Glutamatergic neuron (in vitro differentiated cells): Measurements from ENCODE around the gene ANKRD6. TPM values are rescaled to one million over a fixed set of nuclear protein-coding genes. Genes with fewer than 3 reads are reported as not detected.

Experiments
- DNase-seq: peaks from one replicate; pipeline ENCODE4 v3.0.0; 2022
- H3K27ac Mint-ChIP-seq: one replicate; pipeline ENCODE4 v1.8.0; 2020; ENCODE audit warnings: mild to moderate bottlenecking, mixed read lengths, inconsistent platforms; ENCODE audit not compliant: unreplicated experiment
- H3K27me3 Mint-ChIP-seq: one replicate; pipeline ENCODE4 v1.8.0; 2020; ENCODE audit warnings: mild to moderate bottlenecking, moderate library complexity, mixed read lengths, inconsistent platforms; ENCODE audit not compliant: unreplicated experiment
- H3K36me3 Mint-ChIP-seq: one replicate; pipeline ENCODE4 v1.8.0; 2020; ENCODE audit warnings: mild to moderate bottlenecking, mixed read lengths, inconsistent platforms; ENCODE audit not compliant: unreplicated experiment
- H3K4me1 Mint-ChIP-seq: one replicate; pipeline ENCODE4 v1.8.0; 2020; ENCODE audit warnings: mild to moderate bottlenecking, low read depth, mixed read lengths, inconsistent platforms; ENCODE audit not compliant: unreplicated experiment
- H3K4me3 Mint-ChIP-seq: one replicate; pipeline ENCODE4 v1.8.0; 2020; ENCODE audit warnings: mild to moderate bottlenecking, mixed read lengths, inconsistent platforms; ENCODE audit not compliant: unreplicated experiment
- H3K9me3 Mint-ChIP-seq: one replicate; pipeline ENCODE4 v1.8.0; 2020; ENCODE audit warnings: mild to moderate bottlenecking, moderate library complexity, mixed read lengths, inconsistent platforms; ENCODE audit not compliant: unreplicated experiment
- total RNA-seq: library from RNA; stranded (reverse); fragmentation: NEBNext Ultra II Directional; extraction: Animal tissue kit (Norgen Biotek cat#: 25700); gene quantifications from one replicate; pipeline ENCODE4 v1.2.1, GENCODE V29; 2021; ENCODE audit not compliant: unreplicated experiment
- TF ChIP-seq, protein P1 (sequence below): fragments of 200-600 bp; sonication (generic); IDR thresholded peaks from one replicate; pipeline ENCODE4 v1.5.0; 2021; ENCODE audit not compliant: partially characterized antibody, unreplicated experiment

ANKRD6 gene
- total RNA-seq, 1 donor from 2014 or later: 31.9 TPM

GRCh38 chr6:89398762-89399525 is 34.0 kb upstream of the ANKRD6 start:
- TF ChIP-seq, protein P1, sequence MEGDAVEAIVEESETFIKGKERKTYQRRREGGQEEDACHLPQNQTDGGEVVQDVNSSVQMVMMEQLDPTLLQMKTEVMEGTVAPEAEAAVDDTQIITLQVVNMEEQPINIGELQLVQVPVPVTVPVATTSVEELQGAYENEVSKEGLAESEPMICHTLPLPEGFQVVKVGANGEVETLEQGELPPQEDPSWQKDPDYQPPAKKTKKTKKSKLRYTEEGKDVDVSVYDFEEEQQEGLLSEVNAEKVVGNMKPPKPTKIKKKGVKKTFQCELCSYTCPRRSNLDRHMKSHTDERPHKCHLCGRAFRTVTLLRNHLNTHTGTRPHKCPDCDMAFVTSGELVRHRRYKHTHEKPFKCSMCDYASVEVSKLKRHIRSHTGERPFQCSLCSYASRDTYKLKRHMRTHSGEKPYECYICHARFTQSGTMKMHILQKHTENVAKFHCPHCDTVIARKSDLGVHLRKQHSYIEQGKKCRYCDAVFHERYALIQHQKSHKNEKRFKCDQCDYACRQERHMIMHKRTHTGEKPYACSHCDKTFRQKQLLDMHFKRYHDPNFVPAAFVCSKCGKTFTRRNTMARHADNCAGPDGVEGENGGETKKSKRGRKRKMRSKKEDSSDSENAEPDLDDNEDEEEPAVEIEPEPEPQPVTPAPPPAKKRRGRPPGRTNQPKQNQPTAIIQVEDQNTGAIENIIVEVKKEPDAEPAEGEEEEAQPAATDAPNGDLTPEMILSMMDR: no peak
- Mint-ChIP-seq H3K9me3 (peaks cover 3% of the 10 kb centered on the region), H3K4me1 (no peaks in the 10 kb centered on the region), H3K36me3 (no peaks in the 10 kb centered on the region), H3K27ac (no peak overlapping the region), H3K27me3 (no peaks in the 10 kb centered on the region), H3K4me3 (no peak overlapping the region)
- DNase-seq: no peak

DNA sequence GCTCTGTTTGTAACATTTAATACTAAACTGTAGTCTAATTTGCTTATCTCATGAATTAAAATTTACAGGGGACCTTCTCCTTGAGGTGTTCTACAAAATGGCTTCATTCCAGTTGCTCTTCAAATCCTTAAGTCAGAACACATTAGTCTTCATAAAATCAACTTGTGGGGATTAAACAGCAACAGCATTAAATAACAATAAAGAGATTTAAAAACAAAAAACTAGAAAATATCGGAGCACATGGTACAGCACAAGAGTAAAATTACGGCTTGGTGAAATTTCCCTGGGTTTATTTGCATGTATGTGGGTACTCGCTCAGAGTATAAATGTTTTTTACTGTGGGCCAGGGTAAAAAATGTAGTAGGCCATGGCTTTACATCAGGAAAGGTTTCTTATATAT is 32.9 kb upstream of the ANKRD6 start:
- DNase-seq: no peak
- H3K4me3 Mint-ChIP-seq: no peak overlapping the region
- H3K27me3 Mint-ChIP-seq: no peaks in the 10 kb centered on the region
- H3K9me3 Mint-ChIP-seq: peaks cover 5% of the 10 kb centered on the region
- TF ChIP-seq, protein P1: no peak
- no peaks in the 10 kb centered on the region for H3K4me1 Mint-ChIP-seq
- H3K36me3 Mint-ChIP-seq: no peaks in the 10 kb centered on the region
- H3K27ac Mint-ChIP-seq: no peak overlapping the region

GRCh38 chr6:89400912-89401399 is 32.0 kb upstream of the ANKRD6 start:
- Mint-ChIP-seq H3K4me3 (no peak overlapping the region), H3K27me3 (no peaks in the 10 kb centered on the region), H3K9me3 (peaks cover 5% of the 10 kb centered on the region), H3K36me3 (no peaks in the 10 kb centered on the region), H3K27ac (no peak overlapping the region), H3K4me1 (peaks cover under 1% of the 10 kb centered on the region)
- TF ChIP-seq, protein P1: no peak
- DNase-seq: no peak

GRCh38 chr6:89402776-89403175 is 30.2 kb upstream of the ANKRD6 start:
- Mint-ChIP-seq H3K4me3 (no peak overlapping the region), H3K36me3 (no peaks in the 10 kb centered on the region), H3K9me3 (peaks cover 5% of the 10 kb centered on the region), H3K27me3 (no peaks in the 10 kb centered on the region), H3K27ac (no peak overlapping the region), H3K4me1 (peaks cover 7% of the 10 kb centered on the region)
- TF ChIP-seq, protein P1: no peak
- no peak for DNase-seq

DNA sequence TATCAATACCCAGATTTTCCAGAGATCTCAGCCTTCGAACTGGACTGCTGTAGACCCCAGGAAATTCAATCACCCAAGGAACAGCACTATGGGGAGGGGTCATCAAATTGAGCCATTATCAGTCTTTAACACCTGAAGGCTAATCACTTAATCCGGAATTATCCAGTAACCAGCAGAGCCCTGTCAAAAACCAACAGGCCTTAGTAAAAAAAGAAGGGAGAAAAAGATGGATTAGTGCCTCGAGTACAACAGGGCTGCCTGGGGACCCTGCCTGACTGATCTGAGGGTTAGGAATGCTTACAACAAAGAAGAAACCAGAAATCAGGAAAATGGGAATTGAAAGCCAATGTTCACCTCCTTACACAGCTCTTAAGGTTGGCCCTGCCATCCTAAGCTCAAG is 28.4 kb upstream of the ANKRD6 start:
- no peak for DNase-seq
- no peak overlapping the region for H3K27ac Mint-ChIP-seq
- H3K36me3 Mint-ChIP-seq: no peaks in the 10 kb centered on the region
- TF ChIP-seq, protein P1: no peak
- H3K4me1 Mint-ChIP-seq: peaks cover 10% of the 10 kb centered on the region
- H3K4me3 Mint-ChIP-seq: no peak overlapping the region
- no peaks in the 10 kb centered on the region for H3K27me3 Mint-ChIP-seq
- peaks cover 6% of the 10 kb centered on the region for H3K9me3 Mint-ChIP-seq
